OCI-LY3 (cell line): ENCODE data around the gene RASA1.

Experiments
- EZH2phosphoT487 ChIP-seq: fragments of 200-600 bp; shearing (Covaris generic); IDR thresholded peaks from 2 replicates; pipeline ENCODE4 v1.6.1; 2018; ENCODE audit warnings: antibody characterized with exemption, mixed run types, low read depth
- TF ChIP-seq, protein P1 (sequence below): fragments of 200-600, 300-600 bp; sonication (generic); IDR thresholded peaks from 2 replicates; pipeline ENCODE4 v1.5.1; 2014; ENCODE audit warnings: antibody characterized with exemption, low read length, low read depth

- TF ChIP-seq, protein P1, sequence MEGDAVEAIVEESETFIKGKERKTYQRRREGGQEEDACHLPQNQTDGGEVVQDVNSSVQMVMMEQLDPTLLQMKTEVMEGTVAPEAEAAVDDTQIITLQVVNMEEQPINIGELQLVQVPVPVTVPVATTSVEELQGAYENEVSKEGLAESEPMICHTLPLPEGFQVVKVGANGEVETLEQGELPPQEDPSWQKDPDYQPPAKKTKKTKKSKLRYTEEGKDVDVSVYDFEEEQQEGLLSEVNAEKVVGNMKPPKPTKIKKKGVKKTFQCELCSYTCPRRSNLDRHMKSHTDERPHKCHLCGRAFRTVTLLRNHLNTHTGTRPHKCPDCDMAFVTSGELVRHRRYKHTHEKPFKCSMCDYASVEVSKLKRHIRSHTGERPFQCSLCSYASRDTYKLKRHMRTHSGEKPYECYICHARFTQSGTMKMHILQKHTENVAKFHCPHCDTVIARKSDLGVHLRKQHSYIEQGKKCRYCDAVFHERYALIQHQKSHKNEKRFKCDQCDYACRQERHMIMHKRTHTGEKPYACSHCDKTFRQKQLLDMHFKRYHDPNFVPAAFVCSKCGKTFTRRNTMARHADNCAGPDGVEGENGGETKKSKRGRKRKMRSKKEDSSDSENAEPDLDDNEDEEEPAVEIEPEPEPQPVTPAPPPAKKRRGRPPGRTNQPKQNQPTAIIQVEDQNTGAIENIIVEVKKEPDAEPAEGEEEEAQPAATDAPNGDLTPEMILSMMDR: no peak
- TF ChIP-seq EZH2phosphoT487: no peak
Measured at GRCh38 chr5:87404359-87404758, 136.7 kb downstream of the RASA1 start.
